ENCODE measurements around the gene CIAO2B.

- no peak for TF ChIP-seq GATA2 (IDR thresholded peaks at IDR 0.05; ENCODE audit: low read depth, low read length)
- no peak for TF ChIP-seq GATA3 (IDR thresholded peaks at IDR 0.05; ENCODE audit: low read depth, low read length)
Observed at GRCh38 chr16:66944054-66944441, 9.8 kb upstream of the CIAO2B start.
